SIG-M5 (cell line): Measurements from ENCODE around the gene TRHDE.

Experiments used
- DNase-seq: peaks from one replicate; lab custom pipeline; 2025; lab: John Stamatoyannopoulos, UW

The TRHDE gene

GRCh38 chr12:72323881-72324280 lies 51.7 kb downstream of the TRHDE start:
- no peak for DNase-seq

- DNase-seq, result no peak
Measured at GRCh38 chr12:72330301-72330700, 58.1 kb downstream of the TRHDE start.

GRCh38 chr12:72330784-72331183 lies 58.6 kb downstream of the TRHDE start:
- DNase-seq, result no peak

- DNase-seq, result no peak
Measured at GRCh38 chr12:72337382-72337781, 65.2 kb downstream of the TRHDE start.

- DNase-seq, result no peak
Measured at GRCh38 chr12:72337946-72338345, 65.8 kb downstream of the TRHDE start.

- no peak for DNase-seq
Measured at GRCh38 chr12:72338437-72338836, 66.3 kb downstream of the TRHDE start.

GRCh38 chr12:72346363-72346944 lies 74.3 kb downstream of the TRHDE start:
- no peak for DNase-seq

GRCh38 chr12:72349491-72349890 lies 77.3 kb downstream of the TRHDE start:
- DNase-seq, result no peak

GRCh38 chr12:72359416-72359815 lies 87.2 kb downstream of the TRHDE start:
- no peak for DNase-seq

GRCh38 chr12:72365151-72365550 lies 93.0 kb downstream of the TRHDE start:
- no peak for DNase-seq

- DNase-seq, result no peak
Measured at GRCh38 chr12:72366255-72366654, 94.1 kb downstream of the TRHDE start.

GRCh38 chr12:72368298-72368697 lies 96.1 kb downstream of the TRHDE start:
- DNase-seq, result no peak

GRCh38 chr12:72368719-72369422 lies 96.7 kb downstream of the TRHDE start:
- DNase-seq, result no peak

GRCh38 chr12:72369423-72369959 lies 97.3 kb downstream of the TRHDE start:
- DNase-seq, result no peak

- no peak for DNase-seq
Measured at GRCh38 chr12:72380441-72380840, 108.3 kb downstream of the TRHDE start.

GRCh38 chr12:72388322-72388721 lies 116.2 kb downstream of the TRHDE start:
- no peak for DNase-seq

GRCh38 chr12:72390146-72390545 lies 118.0 kb downstream of the TRHDE start:
- no peak for DNase-seq

GRCh38 chr12:72406111-72406510 lies 133.9 kb downstream of the TRHDE start:
- DNase-seq, result no peak

GRCh38 chr12:72432037-72432604 lies 160.0 kb downstream of the TRHDE start:
- no peak for DNase-seq

GRCh38 chr12:72433298-72433697 lies 161.1 kb downstream of the TRHDE start:
- no peak for DNase-seq

- DNase-seq, result no peak
Measured at GRCh38 chr12:72434999-72435398, 162.8 kb downstream of the TRHDE start.

- no peak for DNase-seq
Measured at GRCh38 chr12:72442217-72442616, 170.0 kb downstream of the TRHDE start.

- no peak for DNase-seq
Measured at GRCh38 chr12:72444125-72444524, 172.0 kb downstream of the TRHDE start.
